Measurements from ENCODE around the gene NF2.

The NF2 gene

DNA sequence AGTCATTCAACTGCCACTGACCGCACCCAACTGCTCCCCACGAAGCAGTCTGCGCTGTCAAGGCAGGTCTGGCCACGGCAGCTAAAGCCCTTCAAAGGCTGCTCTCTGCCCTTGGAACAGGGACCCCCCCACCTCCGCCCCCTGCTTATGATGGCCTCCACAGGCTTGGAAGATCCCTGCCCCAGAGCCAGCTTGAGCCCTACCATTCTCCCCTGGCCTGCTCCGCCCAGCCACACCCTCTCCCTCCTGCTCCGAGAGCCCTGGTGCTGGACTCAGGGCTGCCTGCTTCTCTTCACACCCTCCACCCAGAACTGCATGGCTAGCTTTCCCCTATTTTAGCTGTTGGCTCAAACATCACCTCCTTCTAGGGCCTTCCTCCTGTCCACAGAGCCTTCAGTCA lies 144.4 kb downstream of the NF2 start:
- TF ChIP-seq FOXK2 (IDR thresholded peaks at IDR 0.05) = no peak
- TF ChIP-seq NFRKB (IDR thresholded peaks at IDR 0.05) = no peak
- TF ChIP-seq LEF1 (IDR thresholded peaks at IDR 0.05; ENCODE audit: borderline replicate concordance) = no peak
- TF ChIP-seq BHLHE40 (IDR thresholded peaks at IDR 0.05; ENCODE audit: borderline replicate concordance) = no peak
- no peak for TF ChIP-seq FOXM1 (IDR thresholded peaks at IDR 0.05; ENCODE audit: borderline replicate concordance)
- POLR2A ChIA-PET = interaction anchor here (1.7 kb wide), 1 partner anchor 19 kb away, joined by 5 read pairs; the partner anchor contains the start of genes UQCR10 and ZMAT5
- CTCF ChIA-PET = no interaction called here
- no peak for DNase-seq (ENCODE audit: extremely low spot score)

Data from HEK293T (cell line).